DMS 273 (cell line): ENCODE results near the gene KCNK15.

ENCODE experiments used
- DNase-seq: peaks from one replicate; lab custom pipeline; 2025; ENCODE audit not compliant: unreplicated experiment; lab: John Stamatoyannopoulos, UW

KCNK15 gene

GRCh38 chr20:44735816-44736169, 9.9 kb upstream of the KCNK15 start:
- no peak for DNase-seq

- peak; percentile 85 for DNase-seq
Observed at GRCh38 chr20:44736170-44737021, 9.3 kb upstream of the KCNK15 start.

- no peak for DNase-seq
Observed at GRCh38 chr20:44737116-44737515, 8.5 kb upstream of the KCNK15 start.

GRCh38 chr20:44738813-44739477, 6.7 kb upstream of the KCNK15 start:
- peak; percentile 95 for DNase-seq

- peak; percentile 95 for DNase-seq
Observed at GRCh38 chr20:44739942-44740341, 5.7 kb upstream of the KCNK15 start.

GRCh38 chr20:44742304-44743079, 3.2 kb upstream of the KCNK15 start:
- DNase-seq: no peak

GRCh38 chr20:44743080-44743701, 2.5 kb upstream of the KCNK15 start:
- DNase-seq: no peak

GRCh38 chr20:44743916-44744655, 1.6 kb upstream of the KCNK15 start:
- peak; percentile 23 for DNase-seq

GRCh38 chr20:44745122-44745597, 505 bp upstream of the KCNK15 start:
- DNase-seq: no peak

- peak; percentile 93 for DNase-seq
Observed at GRCh38 chr20:44746367-44747165, 901 bp downstream of the KCNK15 start.

GRCh38 chr20:44747166-44748004, 1.7 kb downstream of the KCNK15 start:
- peak; percentile 97 for DNase-seq

GRCh38 chr20:44748005-44748370, 2.3 kb downstream of the KCNK15 start:
- DNase-seq: peak; percentile 72

- no peak for DNase-seq
Observed at GRCh38 chr20:44750081-44750805, 4.6 kb downstream of the KCNK15 start.

GRCh38 chr20:44752099-44752931, 6.7 kb downstream of the KCNK15 start:
- no peak for DNase-seq

GRCh38 chr20:44754554-44754953, 8.9 kb downstream of the KCNK15 start:
- no peak for DNase-seq

GRCh38 chr20:44756011-44756688, 10.5 kb downstream of the KCNK15 start:
- peak; percentile 16 for DNase-seq

GRCh38 chr20:44756956-44757355, 11.3 kb downstream of the KCNK15 start:
- no peak for DNase-seq
